PC-3 (cell line): ENCODE data around the gene BFSP2. TPM values are rescaled to one million over a fixed set of nuclear protein-coding genes. Genes with fewer than 3 reads are reported as not detected.

ENCODE experiments used
- ATAC-seq: fragments of 200-7000 bp; cut with Tn5 transposase; 2 replicates; pipeline ENCODE4 v1.9.1; 2020; ENCODE audit warnings: mild to moderate bottlenecking, moderate library complexity
- BruUV-seq: library from RNA; stranded (reverse); fragments of 400-500 nt; replicated peaks from 2 replicates; lab custom pipeline; 2021; lab: Mats Ljungman, UMichigan
- CTCF ChIA-PET: fragments of 300-600 bp; sonication (Branson Sonifier 250); formaldehyde crosslinking; loops from one replicate; lab custom pipeline; 2022; ENCODE audit warnings: antibody characterized with exemption; lab: Charles Lee
- POLR2A ChIA-PET: fragments of 300-600 bp; sonication (Branson Sonifier 250); formaldehyde crosslinking; loops from one replicate; lab custom pipeline; 2022; ENCODE audit warnings: antibody characterized with exemption; ENCODE audit not compliant: unreplicated experiment; lab: Charles Lee
- DNase-seq: peaks from one replicate; pipeline ENCODE4 v3.0.0-alpha.2; 2015
- H2AFZ ChIP-seq: fragments of 300-600 bp; sonication (generic); 2 replicates; pipeline ENCODE4 v1.6.0; 2016; ENCODE audit warnings: antibody characterized with exemption, low read length
- H3F3A ChIP-seq: fragments of 300-600 bp; sonication (generic); one replicate; pipeline ENCODE4 v1.6.0; 2017; ENCODE audit warnings: antibody characterized with exemption, low read length, control low read depth, mild to moderate bottlenecking; ENCODE audit not compliant: unreplicated experiment
- H3K27ac ChIP-seq: fragments of 300-600 bp; sonication (generic); 2 replicates; pipeline ENCODE4 v1.5.1; 2016; ENCODE audit warnings: mild to moderate bottlenecking, low read length
- H3K27me3 ChIP-seq: fragments of 300-600 bp; sonication (generic); 2 replicates; pipeline ENCODE4 v1.6.1; 2016; ENCODE audit warnings: low read length, mixed read lengths
- H3K36me3 ChIP-seq: fragments of 300-600 bp; sonication (generic); 2 replicates; pipeline ENCODE4 v1.6.1; 2016; ENCODE audit warnings: low read depth, mixed run types, low read length, mixed read lengths
- H3K4me1 ChIP-seq: fragments of 300-600 bp; sonication (generic); 2 replicates; pipeline ENCODE4 v1.5.1; 2016; ENCODE audit warnings: low read length; ENCODE audit not compliant: insufficient read depth
- H3K4me2 ChIP-seq: fragments of 300-600 bp; sonication (generic); 2 replicates; pipeline ENCODE4 v1.6.0; 2016; ENCODE audit warnings: low read length
- H3K4me3 ChIP-seq: fragments of 300-600 bp; sonication (generic); 2 replicates; pipeline ENCODE4 v1.5.1; 2016; ENCODE audit warnings: mild to moderate bottlenecking, low read length, mixed read lengths
- H3K79me2 ChIP-seq: fragments of 300-600 bp; sonication (generic); 2 replicates; pipeline ENCODE4 v1.6.1; 2017; ENCODE audit warnings: low read length, mixed read lengths
- H3K9ac ChIP-seq: fragments of 300-600 bp; sonication (generic); 2 replicates; pipeline ENCODE4 v1.6.0; 2016; ENCODE audit warnings: mild to moderate bottlenecking, low read length
- H3K9me2 ChIP-seq: fragments of 300-600 bp; sonication (generic); replicated peaks from 2 replicates; pipeline ENCODE4 v1.6.1; 2016; ENCODE audit warnings: mixed run types, low read length, mixed read lengths
- H3K9me3 ChIP-seq: fragments of 300-600 bp; sonication (generic); 2 replicates; pipeline ENCODE4 v1.6.1; 2016; ENCODE audit warnings: low read length, mixed read lengths
- H4K20me1 ChIP-seq: fragments of 300-600 bp; sonication (generic); 2 replicates; pipeline ENCODE4 v1.6.1; 2016; ENCODE audit warnings: low read length, mixed read lengths
- EZH2 ChIP-seq: fragments of 300-600 bp; sonication (generic); IDR thresholded peaks from one replicate; pipeline ENCODE4 v1.6.1; 2017; ENCODE audit warnings: antibody characterized with exemption, mild to moderate bottlenecking, low read length; ENCODE audit not compliant: unreplicated experiment
- EZH2phosphoT487 ChIP-seq: fragments of 300-600 bp; sonication (generic); IDR thresholded peaks from 2 replicates; pipeline ENCODE4 v1.6.1; 2018; ENCODE audit warnings: mild to moderate bottlenecking, antibody characterized with exemption, low read length, borderline replicate concordance
- intact Hi-C: fragments of 100-400 bp; cut with micrococcal nuclease; formaldehyde crosslinking; loops from 2 replicates; pipeline ENCODE4 v1.9.0; 2023
- total RNA-seq: library from RNA; depleted of rRNA; stranded (reverse); fragments of >200 nt; gene quantifications from 2 replicates; pipeline ENCODE4 v1.2.3, GENCODE V29; 2014
- TF ChIP-seq, protein P1 (sequence below): fragments of 300-600 bp; sonication (generic); conservative IDR thresholded peaks from 2 replicates; pipeline ENCODE4 v1.5.1; 2017; ENCODE audit warnings: antibody characterized with exemption, low read depth, mild to moderate bottlenecking, low read length

The BFSP2 gene
- total RNA-seq, 1 experiment from 2014 or later: not detected

- H4K20me1 ChIP-seq: no peaks in the 10 kb centered on the region
- H3K36me3 ChIP-seq: no peaks in the 10 kb centered on the region
- no peaks in the 10 kb centered on the region for H3K9me2 ChIP-seq
- H3K9ac ChIP-seq: no peak overlapping the region
- ATAC-seq: no peak
- no peak for DNase-seq
- H3K4me2 ChIP-seq: no peak overlapping the region
- H3K4me1 ChIP-seq: peaks cover 15% of the 10 kb centered on the region
- H3K4me3 ChIP-seq: no peak overlapping the region
- BruUV-seq: no TSS peak
- no peaks in the 10 kb centered on the region for H3K9me3 ChIP-seq
- no peak overlapping the region for H2AFZ ChIP-seq
- no peaks in the 10 kb centered on the region for H3F3A ChIP-seq
- no peak overlapping the region for H3K27ac ChIP-seq
- no peaks in the 10 kb centered on the region for H3K27me3 ChIP-seq
- POLR2A ChIA-PET: no interaction called here
- CTCF ChIA-PET: interaction anchor here (0.6 kb wide), 1 partner anchor 1749 kb away, joined by 14 read pairs; no protein-coding TSS in a partner anchor
- no peaks in the 10 kb centered on the region for H3K79me2 ChIP-seq
- TF ChIP-seq, protein P1, sequence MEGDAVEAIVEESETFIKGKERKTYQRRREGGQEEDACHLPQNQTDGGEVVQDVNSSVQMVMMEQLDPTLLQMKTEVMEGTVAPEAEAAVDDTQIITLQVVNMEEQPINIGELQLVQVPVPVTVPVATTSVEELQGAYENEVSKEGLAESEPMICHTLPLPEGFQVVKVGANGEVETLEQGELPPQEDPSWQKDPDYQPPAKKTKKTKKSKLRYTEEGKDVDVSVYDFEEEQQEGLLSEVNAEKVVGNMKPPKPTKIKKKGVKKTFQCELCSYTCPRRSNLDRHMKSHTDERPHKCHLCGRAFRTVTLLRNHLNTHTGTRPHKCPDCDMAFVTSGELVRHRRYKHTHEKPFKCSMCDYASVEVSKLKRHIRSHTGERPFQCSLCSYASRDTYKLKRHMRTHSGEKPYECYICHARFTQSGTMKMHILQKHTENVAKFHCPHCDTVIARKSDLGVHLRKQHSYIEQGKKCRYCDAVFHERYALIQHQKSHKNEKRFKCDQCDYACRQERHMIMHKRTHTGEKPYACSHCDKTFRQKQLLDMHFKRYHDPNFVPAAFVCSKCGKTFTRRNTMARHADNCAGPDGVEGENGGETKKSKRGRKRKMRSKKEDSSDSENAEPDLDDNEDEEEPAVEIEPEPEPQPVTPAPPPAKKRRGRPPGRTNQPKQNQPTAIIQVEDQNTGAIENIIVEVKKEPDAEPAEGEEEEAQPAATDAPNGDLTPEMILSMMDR: no peak
- TF ChIP-seq EZH2phosphoT487 (no peak), EZH2 (no peak)
- intact Hi-C loops: no loop called here
These were observed 86.8 kb downstream of the BFSP2 start for GRCh38 chr3:133486658-133487057.

DNA sequence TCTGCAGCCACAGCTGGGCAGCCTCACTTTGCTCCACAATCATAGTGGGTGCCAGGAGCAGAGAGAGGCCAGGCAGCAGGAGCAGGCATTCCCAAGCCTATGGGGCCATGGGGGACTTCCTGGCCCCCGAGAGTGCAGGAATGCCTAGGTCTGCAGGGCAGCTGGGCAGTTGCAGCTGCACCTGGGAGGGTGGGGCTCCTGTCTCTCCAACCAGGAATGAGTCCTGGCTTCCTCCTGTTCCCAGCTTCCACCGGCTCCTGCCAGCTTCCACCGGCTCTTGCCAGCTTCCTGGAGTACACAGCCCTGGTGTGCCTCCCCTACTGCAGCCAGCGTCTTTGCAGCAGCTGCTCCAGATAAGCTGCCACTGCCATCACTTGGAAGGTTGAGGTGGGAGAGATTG is 87.3 kb downstream of the BFSP2 start:
- H3K4me2 ChIP-seq: no peak overlapping the region
- no TSS peak for BruUV-seq

GRCh38 chr3:133487920-133488540 is 88.2 kb downstream of the BFSP2 start:
- no peak overlapping the region for H3K27ac ChIP-seq
- H3K9me2 ChIP-seq: no peaks in the 10 kb centered on the region
- no peak overlapping the region for H3K4me3 ChIP-seq
- H3K4me2 ChIP-seq: no peak overlapping the region
- ATAC-seq (no peak), DNase-seq (peak; percentile 2)
- H4K20me1 ChIP-seq: no peaks in the 10 kb centered on the region
- no peaks in the 10 kb centered on the region for H3K9me3 ChIP-seq
- ChIA-PET POLR2A (no interaction called here), CTCF (no interaction called here)
- H3K9ac ChIP-seq: no peak overlapping the region
- no peak overlapping the region for H2AFZ ChIP-seq
- BruUV-seq: no TSS peak
- H3K36me3 ChIP-seq: no peaks in the 10 kb centered on the region
- no peaks in the 10 kb centered on the region for H3K79me2 ChIP-seq
- intact Hi-C loops: no loop called here
- H3K27me3 ChIP-seq: no peaks in the 10 kb centered on the region
- no peaks in the 10 kb centered on the region for H3F3A ChIP-seq
- peaks cover 15% of the 10 kb centered on the region for H3K4me1 ChIP-seq
- TF ChIP-seq, protein P1: peak; percentile 40
- TF ChIP-seq EZH2 (no peak), EZH2phosphoT487 (no peak)

More for the DNA sequence above, 87.3 kb downstream of the BFSP2 start:
- no peak overlapping the region for H3K27ac ChIP-seq
- TF ChIP-seq, protein P1: no peak
- TF ChIP-seq EZH2: no peak
- H3K4me1 ChIP-seq: peaks cover 15% of the 10 kb centered on the region
- no peaks in the 10 kb centered on the region for H3K27me3 ChIP-seq
- no peaks in the 10 kb centered on the region for H3K9me2 ChIP-seq
- no peak overlapping the region for H2AFZ ChIP-seq
- intact Hi-C loops: no loop called here
- H3K36me3 ChIP-seq: no peaks in the 10 kb centered on the region
- no peak for DNase-seq
- ChIA-PET POLR2A (no interaction called here), CTCF (no interaction called here)
- no peaks in the 10 kb centered on the region for H3K9me3 ChIP-seq
- no peaks in the 10 kb centered on the region for H3F3A ChIP-seq
- H3K79me2 ChIP-seq: no peaks in the 10 kb centered on the region
- H4K20me1 ChIP-seq: no peaks in the 10 kb centered on the region
- no peak overlapping the region for H3K4me3 ChIP-seq
- H3K9ac ChIP-seq: no peak overlapping the region
- ATAC-seq: no peak
